Stimulated activated CD8-positive, alpha-beta memory T cell treated with anti-CD3 and anti-CD28 coated beads, Interleukin-12 subunit alpha, Interleukin-12 subunit beta, amount 100 ng/mL, for 24 hours (primary cell): ENCODE results near the gene DUOX2.
"Not testable (repeated sequence)": the region's sequence is repeated elsewhere in the genome, so short reads cannot be mapped to it uniquely, and the experiment has no call there.

Experiments used
- DNase-seq: peaks from one replicate; pipeline ENCODE4 v3.0.0-alpha.2; 2020; ENCODE audit errors: extremely low read depth

DUOX2 gene

GRCh38 chr15:45138814-45139765 lies 25.1 kb upstream of the DUOX2 start:
- no peak for DNase-seq

GRCh38 chr15:45137703-45138102 lies 23.7 kb upstream of the DUOX2 start:
- DNase-seq = no peak

GRCh38 chr15:45136378-45136764 lies 22.4 kb upstream of the DUOX2 start:
- DNase-seq = no peak

- DNase-seq = not testable (repeated sequence)
Observed at GRCh38 chr15:45135705-45136377, 21.9 kb upstream of the DUOX2 start.

GRCh38 chr15:45134682-45135604 lies 21.0 kb upstream of the DUOX2 start:
- no peak for DNase-seq

- no peak for DNase-seq
Observed at GRCh38 chr15:45134046-45134445, 20.1 kb upstream of the DUOX2 start.

GRCh38 chr15:45133561-45133920 lies 19.6 kb upstream of the DUOX2 start:
- no peak for DNase-seq

- no peak for DNase-seq
Observed at GRCh38 chr15:45132844-45133560, 19.0 kb upstream of the DUOX2 start.

GRCh38 chr15:45131510-45131909 lies 17.5 kb upstream of the DUOX2 start:
- no peak for DNase-seq

- DNase-seq = no peak
Observed at GRCh38 chr15:45130291-45131000, 16.5 kb upstream of the DUOX2 start.

GRCh38 chr15:45129651-45130129 lies 15.7 kb upstream of the DUOX2 start, which contains the start of the genes DUOX1 and DUOXA1:
Gene DUOX1, plus strand, starts transcription at chr15:45129994. Its CDS starts 1,973 bp downstream, at chr15:45131967.
Gene DUOXA1, minus strand, starts transcription at chr15:45129879. Its CDS starts 6,865 bp downstream, at chr15:45123014.
- no peak for DNase-seq

GRCh38 chr15:45128971-45129639 lies 15.1 kb upstream of the DUOX2 start:
- no peak for DNase-seq

GRCh38 chr15:45126535-45127158 lies 12.7 kb upstream of the DUOX2 start:
- no peak for DNase-seq

- no peak for DNase-seq
Observed at GRCh38 chr15:45123397-45123796, 9.4 kb upstream of the DUOX2 start.

GRCh38 chr15:45122719-45123118 lies 8.7 kb upstream of the DUOX2 start:
- no peak for DNase-seq

- no peak for DNase-seq
Observed at GRCh38 chr15:45121706-45122417, 7.9 kb upstream of the DUOX2 start.

GRCh38 chr15:45121020-45121419 lies 7.0 kb upstream of the DUOX2 start:
- DNase-seq = no peak

GRCh38 chr15:45120081-45120972 lies 6.4 kb upstream of the DUOX2 start:
- no peak for DNase-seq
